HG03060 (cell line): ENCODE measurements around the gene VSTM2L.
"Not testable (repeated sequence)": the region's sequence is repeated elsewhere in the genome, so short reads cannot be mapped to it uniquely, and the experiment has no call there.

Experiments used
- ATAC-seq: cut with Tn5 transposase; IDR thresholded peaks from one replicate; pipeline ENCODE4 v1.9.1; 2021; ENCODE audit warnings: low read depth, moderate number of reproducible peaks; ENCODE audit not compliant: unreplicated experiment

The VSTM2L gene, protein sequence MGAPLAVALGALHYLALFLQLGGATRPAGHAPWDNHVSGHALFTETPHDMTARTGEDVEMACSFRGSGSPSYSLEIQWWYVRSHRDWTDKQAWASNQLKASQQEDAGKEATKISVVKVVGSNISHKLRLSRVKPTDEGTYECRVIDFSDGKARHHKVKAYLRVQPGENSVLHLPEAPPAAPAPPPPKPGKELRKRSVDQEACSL

DNA sequence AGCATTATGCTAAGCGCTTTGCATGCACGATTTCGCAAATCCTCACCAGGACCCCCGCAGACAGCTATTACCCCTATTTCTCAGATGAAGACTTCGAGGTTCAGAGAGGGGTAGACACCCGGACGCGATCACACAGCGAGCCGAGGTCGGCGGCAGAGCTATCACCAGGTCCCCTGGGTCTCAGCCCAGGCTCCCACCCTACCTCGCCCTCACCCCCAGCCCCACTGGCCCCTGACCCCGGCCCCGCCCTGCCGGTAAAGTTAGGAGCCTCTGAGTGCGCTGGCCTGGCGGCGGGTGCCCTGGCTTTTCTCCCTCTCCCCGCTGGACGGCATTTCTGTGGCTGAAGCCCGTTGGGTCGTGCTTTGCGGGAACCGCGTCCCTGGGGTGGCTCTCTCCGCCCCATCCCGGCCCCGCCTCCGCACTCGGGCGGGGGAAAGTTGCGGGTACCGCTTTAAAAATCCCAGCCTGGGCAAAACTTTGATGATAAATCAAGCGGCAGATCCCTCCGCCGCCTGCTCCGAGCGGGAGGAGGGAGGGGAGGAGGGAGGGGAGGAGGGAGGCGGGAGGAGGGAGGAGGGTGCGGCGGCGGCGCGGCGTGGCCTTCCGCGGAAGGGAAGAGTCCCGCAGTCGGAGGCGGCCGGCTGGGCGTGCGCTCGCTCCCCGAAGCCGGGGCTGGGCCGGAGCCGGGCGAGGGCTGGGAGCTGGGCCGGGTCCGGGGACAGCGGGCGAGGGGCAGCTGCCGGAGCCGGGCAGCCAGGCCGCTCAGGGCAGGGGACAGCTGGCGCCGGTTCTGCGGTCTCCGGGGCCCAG, at the start of gene VSTM2L:
Gene VSTM2L, plus strand, starts transcription at position 624 of the 810 bp plus-strand sequence. CDS start 224 bp downstream, outside the sequence.
- no peak for ATAC-seq

GRCh38 chr20:37853823-37854375, 49.0 kb upstream of the VSTM2L start:
- ATAC-seq: no peak

- ATAC-seq: not testable (repeated sequence)
These were observed 46.9 kb upstream of the VSTM2L start for GRCh38 chr20:37856034-37856433.

DNA sequence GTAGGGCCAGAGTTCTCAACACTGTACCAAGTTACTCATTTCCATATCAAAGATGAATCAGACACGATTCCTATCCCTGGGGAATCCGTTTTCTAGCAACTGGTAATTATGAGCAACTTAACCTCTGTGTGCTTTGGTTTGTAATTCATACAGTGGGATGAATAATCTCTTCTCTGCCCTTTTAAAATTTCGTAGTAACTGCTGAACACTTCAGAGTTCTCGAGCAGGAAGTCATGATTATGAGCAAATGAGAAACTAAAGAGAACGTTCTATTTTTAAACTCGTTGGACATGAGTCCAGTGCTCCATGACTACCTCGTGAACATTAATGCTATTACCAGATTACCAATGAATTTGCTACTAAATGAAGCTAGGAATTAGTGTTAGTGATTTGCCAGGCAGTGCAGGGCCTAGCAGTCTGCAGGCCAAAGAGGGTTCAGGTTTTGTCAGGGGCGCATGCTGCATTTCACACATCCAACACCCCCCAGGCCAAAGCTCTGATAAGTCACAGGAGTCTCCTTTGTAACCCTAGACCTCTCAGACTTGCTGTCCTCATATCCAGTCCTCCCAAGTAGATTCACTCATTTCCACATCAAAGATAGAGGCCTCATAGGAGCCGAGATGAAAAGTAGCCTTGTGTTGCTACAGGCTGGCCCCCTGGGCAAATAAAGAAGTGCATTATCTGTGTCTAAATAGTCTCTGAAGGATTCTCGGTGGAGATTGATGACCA, 45.8 kb upstream of the VSTM2L start:
- ATAC-seq: no peak

GRCh38 chr20:37859406-37860171, 43.3 kb upstream of the VSTM2L start:
- ATAC-seq: no peak

DNA sequence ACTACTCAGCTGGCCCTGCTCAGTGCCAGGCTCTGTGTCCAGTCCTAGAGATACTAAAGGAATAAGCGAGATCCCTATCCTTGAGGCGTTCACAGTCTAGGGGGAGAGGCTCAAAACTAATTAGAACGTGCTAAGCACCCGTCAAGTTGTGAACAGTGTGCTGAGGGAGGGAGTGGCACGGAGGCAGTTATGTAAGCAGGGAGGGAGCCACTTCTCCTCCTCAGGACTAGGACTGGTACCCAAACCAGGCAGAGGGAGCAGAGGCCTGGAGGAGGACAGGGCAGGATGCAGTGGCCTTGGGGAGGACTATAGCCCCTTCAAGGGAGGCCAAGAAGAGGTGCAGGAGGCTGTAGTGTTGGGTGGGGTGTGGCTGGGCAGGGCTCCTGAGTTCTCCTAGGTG, 39.6 kb upstream of the VSTM2L start:
- ATAC-seq: no peak

- ATAC-seq: no peak
These were observed 38.6 kb upstream of the VSTM2L start for GRCh38 chr20:37864298-37864697.

DNA sequence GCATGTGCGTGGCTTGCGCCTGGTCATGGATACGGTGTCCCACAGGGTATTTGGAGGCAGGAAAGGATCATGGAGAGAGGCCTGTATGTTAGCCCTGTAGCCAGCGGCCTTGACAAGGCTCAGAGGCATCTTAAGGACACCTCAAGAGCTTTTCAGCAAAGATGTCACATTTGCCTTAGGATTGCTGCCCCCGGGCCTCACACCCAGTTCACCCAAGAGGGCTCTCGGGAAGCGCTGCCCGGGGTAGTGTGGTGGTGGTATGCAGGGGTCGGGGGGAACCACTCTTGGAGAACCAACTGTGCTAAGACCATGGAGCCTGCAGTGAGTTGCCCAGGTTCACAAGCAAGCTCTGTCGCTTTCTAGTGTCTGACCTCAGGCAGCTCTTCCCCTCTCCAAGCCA, 36.9 kb upstream of the VSTM2L start:
- ATAC-seq: no peak

DNA sequence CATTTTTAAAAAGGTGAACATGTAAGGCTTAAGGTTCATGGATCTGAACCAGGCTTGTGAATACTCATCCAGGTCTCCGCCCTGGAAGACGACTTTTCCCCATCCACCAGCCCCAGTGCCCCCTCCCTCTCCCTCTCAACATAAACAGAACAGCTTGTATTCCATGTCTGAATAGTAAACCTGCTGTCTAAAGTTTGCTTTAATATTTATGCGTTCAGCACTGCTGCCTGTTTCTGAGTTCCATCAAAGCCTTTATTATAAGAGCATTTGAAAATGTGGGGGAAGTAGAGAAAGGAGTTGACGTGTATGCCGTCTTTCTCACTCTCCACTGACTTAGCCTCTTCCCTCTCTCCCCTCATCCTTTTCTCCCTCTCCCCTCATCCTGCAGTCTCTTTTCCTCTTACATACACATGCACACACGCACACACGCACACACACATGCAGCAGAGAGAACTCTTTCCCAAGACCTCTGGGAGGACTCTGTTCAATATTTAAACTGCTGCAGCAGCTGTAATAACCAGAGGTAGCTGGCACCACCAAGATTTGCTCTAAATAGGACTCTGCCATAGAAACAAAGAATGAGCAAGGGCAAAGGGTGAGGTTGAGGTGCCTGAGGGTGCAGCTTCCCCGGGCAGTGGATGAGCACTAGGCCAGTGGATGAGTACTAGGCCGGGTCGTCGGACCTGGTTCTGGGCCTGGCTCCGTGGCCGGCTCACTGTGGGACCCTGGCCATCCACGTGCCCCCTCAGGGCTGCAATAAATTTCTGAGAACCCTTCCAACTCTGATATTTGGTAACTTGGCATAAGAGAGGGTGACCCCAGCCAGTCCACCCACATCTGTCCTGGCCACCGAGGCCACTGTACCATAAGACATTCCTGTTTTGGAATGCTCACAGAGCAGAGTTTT, 35.4 kb upstream of the VSTM2L start:
- ATAC-seq: no peak

DNA sequence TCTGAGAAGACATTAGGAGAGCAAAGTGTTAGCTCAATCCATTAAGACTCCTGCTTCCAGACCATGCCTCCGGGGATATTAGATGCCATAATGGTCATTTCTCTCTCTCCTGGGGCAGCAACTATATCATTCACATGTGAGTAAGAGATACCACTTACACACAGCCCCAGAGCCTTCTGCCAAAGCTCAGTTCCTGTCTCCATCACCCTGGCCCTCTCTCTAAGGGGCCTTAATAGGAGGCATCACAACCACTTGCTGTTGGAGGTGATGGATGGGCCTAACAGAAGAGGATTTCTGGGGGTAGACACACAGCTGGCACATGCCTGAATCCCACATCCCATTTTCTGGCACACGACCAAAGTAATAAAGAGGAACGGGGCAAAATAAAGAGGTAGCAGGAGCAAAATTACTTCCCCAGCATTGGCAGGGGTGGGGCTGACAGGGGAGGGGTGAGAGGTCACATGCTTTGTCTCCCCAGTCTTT, 34.0 kb upstream of the VSTM2L start:
- no peak for ATAC-seq

DNA sequence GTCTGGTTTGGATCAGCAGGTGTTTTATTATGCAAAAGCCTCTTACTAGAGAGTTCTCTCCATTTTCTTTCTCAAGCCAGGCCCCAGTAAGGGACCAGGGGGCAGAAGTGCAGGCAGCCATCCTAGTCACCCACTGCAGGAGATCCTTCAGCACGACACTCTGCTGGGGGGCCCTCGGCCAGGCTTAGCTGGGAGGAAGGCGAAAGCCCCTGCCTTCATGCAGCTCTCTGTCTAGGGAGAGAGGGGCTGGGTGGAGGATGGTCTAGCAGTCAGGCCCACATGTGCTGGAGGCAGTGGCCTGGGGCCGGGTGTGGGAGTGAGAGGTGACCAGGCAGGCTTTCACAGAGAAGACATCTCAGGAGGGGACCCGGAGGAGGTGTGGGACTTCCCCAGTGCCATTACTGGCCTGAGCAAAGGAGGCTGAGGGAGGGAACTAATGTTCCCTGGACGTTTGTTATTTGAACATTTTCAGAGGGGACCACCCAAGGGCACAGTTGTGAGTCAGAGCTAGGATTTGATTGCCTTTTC, 33.5 kb upstream of the VSTM2L start:
- ATAC-seq: no peak

- ATAC-seq: no peak
These were observed 32.6 kb upstream of the VSTM2L start for GRCh38 chr20:37870294-37870693.

DNA sequence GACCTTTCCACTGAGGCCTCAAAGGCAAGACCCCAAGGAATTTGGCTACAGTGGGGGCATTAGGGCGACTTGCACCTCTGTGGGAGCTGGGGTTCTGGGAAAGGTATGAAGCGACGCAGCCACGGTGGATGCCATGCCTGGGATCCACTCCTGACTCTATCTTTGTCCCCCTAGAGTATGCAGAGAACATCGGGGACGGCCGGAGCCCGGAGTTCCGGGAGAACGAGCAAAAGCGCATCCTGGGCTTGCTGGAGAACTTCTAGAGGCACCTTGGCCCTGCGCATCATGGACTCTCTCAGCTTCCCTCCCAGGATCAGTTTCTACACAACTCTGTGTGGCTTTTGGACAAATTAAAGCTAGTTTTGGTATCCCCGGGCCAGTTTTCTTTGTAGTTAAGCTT, 31.2 kb upstream of the VSTM2L start:
- ATAC-seq: no peak

GRCh38 chr20:37872161-37872560, 30.8 kb upstream of the VSTM2L start:
- no peak for ATAC-seq

DNA sequence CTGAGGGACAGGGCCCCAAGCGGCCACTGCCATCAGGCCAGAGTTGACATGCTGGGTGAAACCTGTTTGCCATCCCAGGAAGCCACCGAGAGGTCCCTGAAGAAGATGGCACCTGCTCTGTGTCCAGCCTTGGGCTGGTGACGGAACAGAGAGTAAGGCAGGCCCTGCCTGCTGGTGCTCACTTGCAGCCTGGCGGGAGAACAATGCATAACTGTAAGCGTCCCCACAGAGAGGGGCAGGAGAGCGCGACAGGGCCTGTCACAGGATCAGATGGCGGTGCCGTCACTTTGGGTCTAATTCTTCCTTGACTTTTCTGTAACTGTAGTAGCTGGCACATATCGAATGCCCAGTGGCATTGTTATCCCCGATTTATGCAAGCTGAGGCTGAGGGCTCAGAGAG, 29.0 kb upstream of the VSTM2L start:
- no peak for ATAC-seq

GRCh38 chr20:37875460-37876175, 27.3 kb upstream of the VSTM2L start:
- ATAC-seq: no peak

- no peak for ATAC-seq
These were observed 26.1 kb upstream of the VSTM2L start for GRCh38 chr20:37876863-37877262.
